Middle frontal gyrus (tissue), 1 donor: Measurements from ENCODE around the gene AARS2.
"Not testable (repeated sequence)": the region's sequence is repeated elsewhere in the genome, so short reads cannot be mapped to it uniquely, and the experiment has no call there.

Experiments used
- DNase-seq: peaks from one replicate; pipeline ENCODE4 v3.0.0-alpha.2; 2015; ENCODE audit warnings: low spot score; ENCODE audit errors: extremely low spot score

AARS2 gene

GRCh38 chr6:44312901-44313788 lies at the start of gene AARS2:
Gene AARS2 (minus strand): TSS chr6:44313347. CDS start chr6:44313323, 24 bp downstream.
- DNase-seq: peak; percentile 62

- no peak for DNase-seq
Observed at GRCh38 chr6:44361947-44362346, 48.8 kb upstream of the AARS2 start.

- no peak for DNase-seq
Observed at GRCh38 chr6:44359973-44360372, 46.8 kb upstream of the AARS2 start.

- no peak for DNase-seq
Observed at GRCh38 chr6:44356487-44356886, 43.3 kb upstream of the AARS2 start.

- no peak for DNase-seq
Observed at GRCh38 chr6:44355640-44356039, 42.5 kb upstream of the AARS2 start.

- DNase-seq: no peak
Observed at GRCh38 chr6:44353336-44353735, 40.2 kb upstream of the AARS2 start.

- DNase-seq: no peak
Observed at GRCh38 chr6:44352259-44352658, 39.1 kb upstream of the AARS2 start.

- not testable (repeated sequence) for DNase-seq
Observed at GRCh38 chr6:44350650-44350994, 37.5 kb upstream of the AARS2 start.

GRCh38 chr6:44349904-44350649 lies 36.9 kb upstream of the AARS2 start:
- DNase-seq: no peak

GRCh38 chr6:44346818-44347217 lies 33.7 kb upstream of the AARS2 start:
- DNase-seq: not testable (repeated sequence)

GRCh38 chr6:44342489-44342888 lies 29.3 kb upstream of the AARS2 start, which contains the start of gene SPATS1:
Gene SPATS1 (plus strand): TSS chr6:44342650. CDS start chr6:44343096, 446 bp downstream.
- no peak for DNase-seq

GRCh38 chr6:44342052-44342451 lies 28.9 kb upstream of the AARS2 start:
- peak; percentile 58 for DNase-seq

GRCh38 chr6:44341095-44341890 lies 28.1 kb upstream of the AARS2 start:
- no peak for DNase-seq

GRCh38 chr6:44339763-44340625 lies 26.8 kb upstream of the AARS2 start:
- no peak for DNase-seq

GRCh38 chr6:44339301-44339700 lies 26.2 kb upstream of the AARS2 start:
- no peak for DNase-seq

- DNase-seq: peak; percentile 50
Observed at GRCh38 chr6:44338228-44339122, 25.3 kb upstream of the AARS2 start.

- no peak for DNase-seq
Observed at GRCh38 chr6:44335631-44336030, 22.5 kb upstream of the AARS2 start.

GRCh38 chr6:44333942-44334341 lies 20.8 kb upstream of the AARS2 start:
- no peak for DNase-seq

- no peak for DNase-seq
Observed at GRCh38 chr6:44333273-44333919, 20.2 kb upstream of the AARS2 start.
